SK-N-SH (cell line): Measurements from ENCODE around the gene CNOT11. TPM values are rescaled to one million over a fixed set of nuclear protein-coding genes. Genes with fewer than 3 reads are reported as not detected.

Experiments
- CTCF ChIA-PET: fragments of 300-600, 350-600 bp; formaldehyde crosslinking; extraction: SDS; loops from one replicate; lab custom pipeline; 2021; lab: Yijun Ruan, JAX
- POLR2A ChIA-PET: fragments of 350-600 bp; sonication (Branson Sonifier 250); formaldehyde crosslinking; extraction: SDS; loops from one replicate; lab custom pipeline; 2020; ENCODE audit warnings: antibody characterized with exemption, inconsistent platforms; lab: Yijun Ruan, JAX
- DNase-seq: peaks from one replicate; pipeline ENCODE4 v3.0.0; 2012
- H2AFZ ChIP-seq: fragments of 200-600 bp; sonication (generic); 2 replicates; pipeline ENCODE4 v1.8.1; 2016; ENCODE audit warnings: antibody characterized with exemption, mild to moderate bottlenecking, low read depth
- H3F3A ChIP-seq: fragments of 200-600 bp; sonication (generic); replicated peaks from 2 replicates; pipeline ENCODE3; 2016; ENCODE audit warnings: antibody characterized with exemption, mild to moderate bottlenecking; ENCODE audit not compliant: insufficient read depth
- H3K27ac ChIP-seq, 2 experiments: fragments of 200-500 bp in 1 of 2; fragments of 200-600 bp in 1 of 2; sonication (Bioruptor generic) in 1 of 2; sonication (generic), shearing (Covaris generic) in 1 of 2; 2 replicates each; pipeline versions ENCODE4 v1.5.1 to v1.6.1; 2014 to 2016; ENCODE audit warnings: low read depth in 2 of 2, inconsistent platforms in 1 of 2, low read length in 1 of 2, mild to moderate bottlenecking in 1 of 2, mixed read lengths in 1 of 2
- H3K27me3 ChIP-seq: fragments of 200-600 bp; sonication (generic), shearing (Covaris generic); 2 replicates; pipeline ENCODE4 v1.6.1; 2016; ENCODE audit warnings: mixed run types; ENCODE audit not compliant: insufficient read depth
- H3K36me3 ChIP-seq, 2 experiments: fragments of 200-500 bp in 1 of 2; fragments of 200-600 bp in 1 of 2; sonication (Bioruptor generic) in 1 of 2; sonication (generic) in 1 of 2; replicated peaks in 1 of 2; 2 replicates each; pipeline versions ENCODE3 to v1.5.1; 2014 to 2016; ENCODE audit warnings: low read length in 1 of 2, mild to moderate bottlenecking in 1 of 2; ENCODE audit not compliant: insufficient read depth in 2 of 2, control insufficient read depth in 1 of 2
- H3K4me1 ChIP-seq, 2 experiments: fragments of 200-500 bp in 1 of 2; fragments of 200-600 bp in 1 of 2; sonication (Bioruptor generic) in 1 of 2; sonication (generic), shearing (Covaris generic) in 1 of 2; 2 replicates each; pipeline versions ENCODE4 v1.5.1 to v1.6.1; 2014 to 2016; ENCODE audit warnings: low read depth in 1 of 2, low read length in 1 of 2, mixed run types in 1 of 2; ENCODE audit not compliant: insufficient read depth in 2 of 2, control insufficient read depth in 1 of 2
- H3K4me2 ChIP-seq: fragments of 200-600 bp; sonication (generic), shearing (Covaris generic); 2 replicates; pipeline ENCODE4 v1.6.1; 2017; ENCODE audit warnings: mixed run types
- H3K4me3 ChIP-seq, 2 experiments: fragments of 200-500 bp in 1 of 2; fragments of 200-600 bp in 1 of 2; sonication (Bioruptor generic) in 1 of 2; sonication (generic), shearing (Covaris generic) in 1 of 2; 2 replicates each; pipeline versions ENCODE4 v1.5.1 to v1.8.1; 2014 to 2016; ENCODE audit warnings: low read depth in 2 of 2, inconsistent platforms in 1 of 2, low read length in 1 of 2, mild to moderate bottlenecking in 1 of 2, mixed read lengths in 1 of 2, moderate library complexity in 1 of 2
- H3K79me2 ChIP-seq: fragments of 200-600 bp; sonication (generic); 2 replicates; pipeline ENCODE4 v1.8.1; 2017; ENCODE audit warnings: mild to moderate bottlenecking; ENCODE audit not compliant: insufficient read depth
- H3K9ac ChIP-seq: fragments of 200-600 bp; sonication (generic); 2 replicates; pipeline ENCODE4 v1.6.1; 2017; ENCODE audit warnings: mixed run types
- H3K9me2 ChIP-seq: fragments of 200-600 bp; sonication (generic); 2 replicates; pipeline ENCODE4 v1.6.1; 2017; ENCODE audit warnings: mixed run types
- H3K9me3 ChIP-seq: fragments of 200-600 bp; sonication (generic); 2 replicates; pipeline ENCODE4 v1.6.1; 2017; ENCODE audit warnings: mixed run types, mild to moderate bottlenecking, moderate library complexity
- H4K20me1 ChIP-seq: fragments of 200-600 bp; sonication (generic); 2 replicates; pipeline ENCODE4 v1.6.1; 2017; ENCODE audit warnings: mild to moderate bottlenecking, mixed run types; ENCODE audit not compliant: insufficient read depth
- CHD2 ChIP-seq: fragments of 150-350 bp; IDR thresholded peaks from 2 replicates; pipeline ENCODE4 v1.6.1; 2018; ENCODE audit warnings: low read length; ENCODE audit not compliant: partially characterized antibody
- CTCF ChIP-seq: fragments of 200-600 bp; sonication (generic); IDR thresholded peaks from 2 replicates; pipeline ENCODE4 v1.6.1; 2017; ENCODE audit warnings: antibody characterized with exemption, mild to moderate bottlenecking, moderate library complexity
- ELF1 ChIP-seq: IDR thresholded peaks from 2 replicates; pipeline ENCODE4 v1.4.0; 2012
- EZH2phosphoT487 ChIP-seq: fragments of 200-600 bp; sonication (generic); IDR thresholded peaks from 2 replicates; pipeline ENCODE4 v1.6.1; 2017; ENCODE audit warnings: low read depth, mixed run types, mild to moderate bottlenecking, antibody characterized with exemption, moderate library complexity, borderline replicate concordance
- FOSL2 ChIP-seq: IDR thresholded peaks from 2 replicates; pipeline ENCODE4 v1.4.0; 2012; ENCODE audit warnings: low read depth, mild to moderate bottlenecking, moderate library complexity, borderline replicate concordance
- FOXM1 ChIP-seq: IDR thresholded peaks from 2 replicates; pipeline ENCODE4 v1.4.0; 2012; ENCODE audit warnings: low read depth, mild to moderate bottlenecking
- GABPA ChIP-seq: IDR thresholded peaks from 2 replicates; pipeline ENCODE4 v1.4.0; 2012; ENCODE audit warnings: low read depth, mild to moderate bottlenecking
- IRF3 ChIP-seq: fragments of 150-350 bp; IDR thresholded peaks from 2 replicates; pipeline ENCODE4 v1.6.1; 2016; ENCODE audit warnings: mild to moderate bottlenecking, low read depth, low read length
- JUND ChIP-seq: IDR thresholded peaks from 2 replicates; pipeline ENCODE4 v1.4.0; 2012
- MEF2A ChIP-seq: IDR thresholded peaks from 2 replicates; pipeline ENCODE4 v1.4.0; 2012; ENCODE audit warnings: low read depth, borderline replicate concordance
- MXI1 ChIP-seq: IDR thresholded peaks from 2 replicates; pipeline ENCODE4 v1.6.1; 2012; ENCODE audit warnings: mild to moderate bottlenecking, low read depth, low read length, improper control_type of control experiment
- NFIC ChIP-seq: IDR thresholded peaks from 2 replicates; pipeline ENCODE4 v1.4.0; 2012; ENCODE audit warnings: borderline replicate concordance
- NRF1 ChIP-seq: IDR thresholded peaks from 2 replicates; pipeline ENCODE4 v1.6.1; 2012; ENCODE audit warnings: low read depth, mild to moderate bottlenecking, low read length
- REST ChIP-seq: IDR thresholded peaks from 2 replicates; pipeline ENCODE4 v1.6.1; 2012; ENCODE audit warnings: mild to moderate bottlenecking, low read depth, low read length, moderate library complexity
- TAF1 ChIP-seq: IDR thresholded peaks from 2 replicates; pipeline ENCODE4 v1.6.1; 2012; ENCODE audit warnings: low read depth, mild to moderate bottlenecking, low read length, moderate library complexity, borderline replicate concordance
- TCF12 ChIP-seq: IDR thresholded peaks from 2 replicates; pipeline ENCODE4 v1.4.0; 2012
- TEAD4 ChIP-seq: IDR thresholded peaks from 2 replicates; pipeline ENCODE4 v1.4.0; 2012; ENCODE audit warnings: mild to moderate bottlenecking, borderline replicate concordance; ENCODE audit not compliant: insufficient read depth
- USF1 ChIP-seq: IDR thresholded peaks from 2 replicates; pipeline ENCODE4 v1.4.0; 2012; ENCODE audit warnings: low read depth, borderline replicate concordance
- USF2 ChIP-seq: fragments of 150-350 bp; IDR thresholded peaks from 2 replicates; pipeline ENCODE4 v1.6.1; 2017; ENCODE audit warnings: antibody characterized with exemption, low read length, low read depth, borderline replicate concordance
- WGBS: methylation state at CpG from one replicate; pipeline ENCODE4 v1.1.6; 2017; ENCODE audit warnings: low lambda C conversion rate; 5-methylcytosine and 5-hydroxymethylcytosine counted together
- polyA plus RNA-seq, 3 experiments: library from polyadenylated mRNA; depleted of rRNA; stranded (reverse); fragments of >200 nt; gene quantifications; 2 replicates each; pipeline ENCODE4 v1.2.3, GENCODE V29; 2012

Gene CNOT11
- polyA plus RNA-seq, 1 of the 3 experiments (the other 2 are of a cell fraction) = 38.4 TPM

- TF ChIP-seq REST = no peak
- TF ChIP-seq EZH2phosphoT487 = no peak
- TF ChIP-seq TCF12 = no peak
These were observed 43.9 kb upstream of the CNOT11 start (continued) for GRCh38 chr2:101208830-101209229.

- POLR2A ChIA-PET = no interaction called here
- H3K79me2 ChIP-seq = no peaks in the 10 kb centered on the region
These were observed 33.4 kb upstream of the CNOT11 start for GRCh38 chr2:101219246-101219645.

More at GRCh38 chr2:101219246-101219645, 33.4 kb upstream of the CNOT11 start:
- CTCF ChIA-PET = interaction anchor here (2.1 to 4.9 kb wide), 2 partner anchors 14 to 207 kb away, joined by 4 to 40 read pairs; no protein-coding TSS in a partner anchor
- H3K27ac ChIP-seq = no peak overlapping the region
- WGBS = 94% methylated on average over 7 of the region's 7 CpGs
- no peak overlapping the region for H3K9ac ChIP-seq
- H3K27me3 ChIP-seq = no peaks in the 10 kb centered on the region
- no peaks in the 10 kb centered on the region for H3F3A ChIP-seq
- no peaks in the 10 kb centered on the region for H3K9me3 ChIP-seq
- no peaks in the 10 kb centered on the region for H3K36me3 ChIP-seq
- H3K4me1 ChIP-seq = no peaks in the 10 kb centered on the region
- H2AFZ ChIP-seq = no peak overlapping the region
- H3K9me2 ChIP-seq = no peaks in the 10 kb centered on the region
- no peak for TF ChIP-seq USF1
- no peak for TF ChIP-seq JUND
- no peak for TF ChIP-seq FOSL2
- no peak for TF ChIP-seq USF2
- TF ChIP-seq NRF1 = no peak
- no peak for TF ChIP-seq TEAD4
- TF ChIP-seq TCF12 = no peak
- TF ChIP-seq FOXM1 = no peak
- no peak for TF ChIP-seq GABPA
- TF ChIP-seq MEF2A = no peak
- TF ChIP-seq MXI1 = no peak
- no peak for TF ChIP-seq CTCF
- no peak for TF ChIP-seq NFIC
- TF ChIP-seq IRF3 = no peak
- no peak for TF ChIP-seq REST
- no peak for TF ChIP-seq TAF1
- TF ChIP-seq CHD2 = no peak
- no peak for TF ChIP-seq ELF1
- H3K4me3 ChIP-seq = no peak overlapping the region
- no peak overlapping the region for H3K4me2 ChIP-seq
- no peak for DNase-seq
- no peaks in the 10 kb centered on the region for H4K20me1 ChIP-seq
